ENCODE measurements around the gene LRG1.

The LRG1 gene

DNA sequence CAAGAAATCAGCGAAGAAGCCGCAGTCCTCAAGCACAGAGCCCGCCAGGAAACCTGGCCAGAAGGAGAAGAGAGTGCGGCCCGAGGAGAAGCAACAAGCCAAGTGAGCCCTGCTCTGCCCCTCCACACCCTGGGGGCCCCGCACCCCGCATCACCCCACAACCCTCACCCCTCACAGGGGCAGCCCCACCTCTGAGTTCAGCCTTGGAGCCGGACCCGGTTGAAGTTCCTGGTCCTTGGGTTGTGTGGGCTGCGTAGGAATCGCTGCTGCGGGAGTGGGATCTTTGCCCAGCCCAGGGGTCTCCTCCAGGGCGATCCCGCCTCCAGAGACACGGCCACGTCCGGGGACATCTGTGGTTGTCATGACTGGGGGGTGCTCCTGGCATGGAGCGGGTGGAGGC lies 43.5 kb downstream of the LRG1 start:
- no peak for DNase-seq (ENCODE audit: low read depth in 4 of 4, low spot score in 1 of 4)

DNA sequence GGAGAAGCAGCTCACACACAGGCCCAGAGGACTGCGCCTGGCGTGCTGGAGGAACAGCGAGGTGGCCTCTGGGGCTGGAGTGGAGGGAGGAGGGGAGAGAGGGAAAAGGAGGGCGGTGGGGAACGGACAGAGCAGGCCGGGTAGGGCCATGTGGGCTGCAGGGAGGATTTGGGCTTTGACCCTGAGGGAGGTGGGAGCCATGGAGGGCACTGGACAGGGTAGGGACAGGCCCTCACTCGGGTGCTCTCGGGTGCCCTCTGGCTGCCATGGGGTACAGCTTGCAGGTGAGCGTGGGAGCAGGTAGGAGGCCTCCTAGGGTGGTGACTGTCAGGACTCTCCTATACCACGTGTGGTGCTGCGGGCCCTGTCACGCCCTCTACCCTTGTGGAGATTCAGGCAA lies 44.4 kb downstream of the LRG1 start:
- no peak for DNase-seq (ENCODE audit: low read depth in 4 of 4, low spot score in 1 of 4)

DNA sequence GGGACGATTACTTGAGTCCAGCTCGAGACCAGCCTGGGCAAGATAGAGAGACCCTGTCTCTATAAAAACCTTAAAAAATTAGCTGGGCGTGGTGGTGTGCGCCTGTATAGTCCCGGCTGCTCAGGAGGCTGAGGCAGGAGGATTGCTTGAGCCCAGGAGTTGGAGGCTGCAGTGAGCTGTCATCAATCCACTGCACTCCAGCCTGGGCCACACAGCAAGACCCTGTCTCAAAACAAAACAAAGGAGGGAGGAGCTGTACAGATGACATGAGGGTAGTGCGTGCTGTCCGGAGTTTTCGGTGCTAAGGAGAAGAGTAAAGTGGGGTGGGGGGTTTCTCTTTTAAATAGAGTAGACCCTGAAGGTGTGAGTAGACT lies 45.2 kb downstream of the LRG1 start:
- no peak for DNase-seq (ENCODE audit: low read depth in 4 of 4, low spot score in 1 of 4)

DNA sequence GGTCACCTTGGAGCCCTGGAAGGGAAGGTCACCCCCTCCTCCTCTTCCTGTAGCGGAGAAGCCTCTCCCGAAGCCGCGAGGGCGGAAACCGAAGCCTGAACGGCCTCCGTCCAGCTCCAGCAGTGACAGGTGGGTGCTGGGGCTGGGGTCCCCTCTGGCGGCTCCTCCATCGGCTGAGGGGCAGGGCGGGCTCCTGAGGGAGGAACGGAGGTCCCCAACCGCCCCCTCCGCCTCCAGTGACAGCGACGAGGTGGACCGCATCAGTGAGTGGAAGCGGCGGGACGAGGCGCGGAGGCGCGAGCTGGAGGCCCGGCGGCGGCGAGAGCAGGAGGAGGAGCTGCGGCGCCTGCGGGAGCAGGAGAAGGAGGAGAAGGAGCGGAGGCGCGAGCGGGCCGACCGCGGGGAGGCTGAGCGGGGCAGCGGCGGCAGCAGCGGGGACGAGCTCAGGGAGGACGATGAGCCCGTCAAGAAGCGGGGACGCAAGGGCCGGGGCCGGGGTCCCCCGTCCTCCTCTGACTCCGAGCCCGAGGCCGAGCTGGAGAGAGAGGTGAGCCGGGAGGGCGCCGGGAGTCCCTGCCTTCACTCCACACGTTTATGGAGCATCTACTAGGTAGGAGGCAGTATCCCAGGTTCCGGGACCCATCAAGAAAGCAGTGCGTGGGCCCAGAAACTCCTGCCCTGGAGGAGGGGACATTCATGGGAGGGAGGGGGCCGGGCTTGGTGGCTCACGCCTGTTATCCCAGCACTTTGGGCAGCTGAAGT lies 45.7 kb downstream of the LRG1 start:
- no peak for DNase-seq (ENCODE audit: low read depth in 4 of 4, low spot score in 1 of 4)

DNA sequence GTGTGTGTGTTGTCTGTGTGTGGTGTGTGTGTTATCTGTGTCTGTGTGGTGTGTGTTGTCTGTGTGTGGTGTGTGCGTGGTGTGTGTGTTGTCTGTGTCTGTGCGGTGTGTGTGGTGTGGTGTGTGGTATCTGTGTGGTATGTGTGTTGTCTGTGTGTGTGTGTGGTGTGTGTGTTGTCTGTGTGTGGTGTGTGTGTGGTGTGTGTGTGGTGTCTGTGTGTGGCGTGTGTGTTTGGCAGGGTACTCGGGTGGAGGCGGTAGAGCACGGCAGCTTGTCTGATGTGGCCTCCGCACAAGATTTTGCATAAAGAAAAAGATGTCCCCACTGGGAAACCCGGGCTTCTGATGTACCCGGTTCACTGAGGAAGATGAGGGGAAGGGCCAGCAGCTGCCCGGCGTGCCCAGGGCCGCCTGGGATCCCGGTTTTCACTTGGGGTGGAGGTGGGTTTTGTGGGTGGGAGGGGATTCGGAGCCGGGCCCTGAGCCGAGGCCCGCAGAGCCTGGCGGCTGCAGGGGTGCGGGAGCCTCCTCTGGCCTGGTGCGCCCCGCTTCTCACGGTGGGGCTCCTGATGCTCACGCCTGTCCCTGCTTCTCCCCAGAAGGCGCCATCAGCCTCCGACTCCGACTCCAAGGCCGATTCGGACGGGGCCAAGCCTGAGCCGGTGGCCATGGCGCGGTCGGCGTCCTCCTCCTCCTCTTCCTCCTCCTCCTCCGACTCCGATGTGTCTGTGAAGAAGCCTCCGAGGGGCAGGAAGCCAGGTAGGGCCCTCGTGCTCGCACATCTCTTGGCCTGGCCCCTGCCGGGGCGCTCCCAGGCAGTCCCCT lies 46.5 kb downstream of the LRG1 start:
- no peak for DNase-seq (ENCODE audit: low read depth in 4 of 4, low spot score in 1 of 4)

DNA sequence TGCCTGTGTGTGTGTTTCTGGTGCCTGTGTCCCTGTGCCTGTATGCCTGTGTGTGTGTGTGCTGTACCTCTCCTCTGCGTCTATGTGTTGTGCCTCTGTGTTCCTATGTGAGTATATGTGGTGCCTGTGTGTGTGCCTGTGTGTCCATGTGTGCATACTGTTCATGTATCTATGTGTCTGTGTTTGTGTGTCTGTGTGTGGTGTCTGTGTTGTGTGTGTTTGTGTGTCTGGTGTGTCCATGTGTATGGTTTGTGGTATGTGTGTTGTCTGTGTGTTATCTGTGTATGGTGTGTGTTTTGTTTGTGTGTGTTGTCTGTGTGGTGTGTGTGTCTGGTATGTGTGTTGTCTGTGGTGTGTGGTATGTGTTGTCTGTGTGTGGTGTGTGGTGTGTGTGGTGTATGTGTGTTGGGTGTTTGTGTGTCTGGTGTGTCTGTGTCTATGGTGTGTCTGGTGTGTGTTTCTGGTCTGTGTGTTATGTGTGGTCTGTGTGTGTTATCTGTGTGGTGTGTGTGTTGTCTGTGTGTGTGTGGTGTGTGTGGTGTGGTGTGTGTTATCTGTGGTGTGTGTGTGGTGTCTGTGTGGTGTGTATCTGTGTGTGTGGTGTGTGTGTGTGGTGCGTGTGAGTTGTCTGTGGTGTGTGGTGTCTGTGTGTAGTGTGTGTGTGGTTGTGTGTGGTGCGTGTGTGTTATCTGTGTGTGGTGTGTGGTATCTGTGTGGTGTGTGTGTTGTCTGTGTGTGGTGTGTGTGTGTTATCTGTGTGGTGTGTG lies 47.3 kb downstream of the LRG1 start:
- DNase-seq (ENCODE audit: low read depth in 4 of 4, low spot score in 1 of 4): no peak

DNA sequence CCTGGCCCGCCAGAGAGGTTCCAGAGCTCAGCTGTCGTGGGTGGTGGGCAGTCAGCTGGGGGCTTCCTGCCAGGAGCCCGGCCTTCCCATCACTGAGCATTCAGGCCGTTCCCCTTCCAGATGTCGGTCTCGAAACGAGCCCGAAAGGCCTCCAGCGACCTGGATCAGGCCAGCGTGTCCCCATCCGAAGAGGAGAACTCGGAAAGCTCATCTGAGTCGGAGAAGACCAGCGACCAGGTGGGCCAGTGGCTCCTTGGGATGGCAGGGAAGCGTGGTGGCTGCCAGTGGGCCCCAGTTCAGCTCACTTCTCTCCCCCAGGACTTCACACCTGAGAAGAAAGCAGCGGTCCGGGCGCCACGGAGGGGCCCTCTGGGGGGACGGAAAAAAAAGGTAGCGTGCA lies 48.4 kb downstream of the LRG1 start:
- DNase-seq (ENCODE audit: low read depth in 4 of 4, low spot score in 1 of 4): no peak

DNA sequence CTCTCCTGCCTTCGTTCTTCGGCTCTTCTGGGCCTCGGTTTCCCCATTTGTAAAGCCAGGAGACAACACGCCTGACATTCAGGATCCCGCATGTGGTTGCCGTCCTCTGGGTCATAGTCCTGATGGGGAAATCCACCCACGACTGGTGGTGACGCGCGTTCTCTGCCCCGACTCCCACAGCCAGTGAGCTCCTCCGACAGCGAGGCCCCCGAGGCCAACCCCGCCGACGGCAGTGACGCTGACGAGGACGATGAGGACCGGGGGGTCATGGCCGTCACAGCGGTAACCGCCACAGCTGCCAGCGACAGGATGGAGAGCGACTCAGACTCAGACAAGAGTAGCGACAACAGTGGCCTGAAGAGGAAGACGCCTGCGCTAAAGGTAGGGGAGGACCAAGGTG lies 51.3 kb downstream of the LRG1 start:
- DNase-seq (ENCODE audit: low read depth in 4 of 4, low spot score in 1 of 4): no peak

DNA sequence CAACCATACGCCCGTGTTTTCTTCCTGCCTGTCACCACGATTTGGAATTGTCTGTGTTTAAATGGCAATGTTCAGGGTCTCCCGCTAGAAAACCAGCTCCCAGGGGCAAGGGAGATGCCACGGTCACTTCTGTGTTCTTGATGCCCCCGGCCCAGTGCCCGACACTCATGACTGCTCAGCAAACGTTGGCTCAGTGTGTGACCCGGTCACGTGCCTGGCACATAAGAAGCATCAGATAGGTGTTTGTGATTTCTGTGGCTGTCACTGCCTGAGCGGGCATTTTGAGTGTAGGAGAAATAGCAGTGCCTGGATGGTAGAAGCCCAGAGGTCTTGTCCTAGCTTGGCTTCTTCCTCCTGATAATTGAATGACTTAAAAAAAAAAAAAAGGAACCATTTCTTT lies 52.3 kb downstream of the LRG1 start:
- DNase-seq (ENCODE audit: low read depth in 4 of 4, low spot score in 1 of 4): no peak

Measured in stimulated activated CD4-positive, alpha-beta T cell treated with anti-CD3 and anti-CD28 coated beads, Interleukin-1b, Interleukin-23, amount 100 ng/mL, for 24 hours (primary cell).